Astrocyte (in vitro differentiated cells and primary cell): ENCODE results near the gene NUP107. TPM values are rescaled to one million over a fixed set of nuclear protein-coding genes. Genes with fewer than 3 reads are reported as not detected.

Experiments
- DNase-seq: peaks from one replicate; pipeline ENCODE4 v3.0.0-alpha.2; 2010; ENCODE audit warnings: low read depth
- FAIRE-seq: peaks from 2 replicates; lab custom pipeline; 2011; peaks lifted over from hg19 to GRCh38; lab: Jason Lieb, UNC
- H2AFZ ChIP-seq: 2 replicates; pipeline ENCODE4 v1.6.0; 2012; ENCODE audit warnings: low read depth, low read length, inconsistent platforms
- H3K27ac ChIP-seq: 2 replicates; pipeline ENCODE4 v1.5.1; 2011; ENCODE audit warnings: low read depth, low read length, inconsistent platforms
- H3K27me3 ChIP-seq: 2 replicates; pipeline ENCODE4 v1.6.0; 2011; ENCODE audit warnings: low read length, inconsistent platforms; ENCODE audit not compliant: insufficient read depth
- H3K36me3 ChIP-seq: 2 replicates; pipeline ENCODE4 v1.5.1; 2011; ENCODE audit warnings: low read length, inconsistent platforms; ENCODE audit not compliant: insufficient read depth
- H3K4me1 ChIP-seq: 2 replicates; pipeline ENCODE4 v1.5.1; 2011; ENCODE audit warnings: low read length, inconsistent platforms; ENCODE audit not compliant: insufficient read depth
- H3K4me2 ChIP-seq: 2 replicates; pipeline ENCODE4 v1.6.0; 2012; ENCODE audit warnings: low read length, inconsistent platforms
- H3K4me3 ChIP-seq: 2 replicates; pipeline ENCODE4 v1.5.1; 2011; ENCODE audit warnings: low read depth, mild to moderate bottlenecking, low read length, inconsistent platforms; ENCODE audit not compliant: insufficient read depth
- H3K79me2 ChIP-seq: 2 replicates; pipeline ENCODE4 v1.6.0; 2012; ENCODE audit warnings: mild to moderate bottlenecking, low read length, inconsistent platforms; ENCODE audit not compliant: insufficient read depth
- H3K9ac ChIP-seq: 2 replicates; pipeline ENCODE4 v1.6.0; 2012; ENCODE audit warnings: mild to moderate bottlenecking, low read length, inconsistent platforms
- H3K9me3 ChIP-seq: 2 replicates; pipeline ENCODE4 v1.5.1; 2012; ENCODE audit warnings: low read depth, mild to moderate bottlenecking, low read length, inconsistent platforms; ENCODE audit not compliant: insufficient read depth
- H4K20me1 ChIP-seq: 2 replicates; pipeline ENCODE4 v1.6.0; 2012; ENCODE audit warnings: low read length, inconsistent platforms; ENCODE audit not compliant: insufficient read depth
- H3K27ac Mint-ChIP-seq: one replicate; pipeline ENCODE4 v1.8.0; 2021; ENCODE audit warnings: mild to moderate bottlenecking, mixed read lengths; ENCODE audit not compliant: unreplicated experiment
- H3K27me3 Mint-ChIP-seq: one replicate; pipeline ENCODE4 v1.8.0; 2021; ENCODE audit warnings: low read depth, mixed read lengths; ENCODE audit not compliant: unreplicated experiment
- H3K36me3 Mint-ChIP-seq: one replicate; pipeline ENCODE4 v1.8.0; 2021; ENCODE audit warnings: low read depth, mixed read lengths; ENCODE audit not compliant: unreplicated experiment
- H3K4me1 Mint-ChIP-seq: one replicate; pipeline ENCODE4 v1.8.0; 2021; ENCODE audit warnings: low read depth, mixed read lengths; ENCODE audit not compliant: unreplicated experiment
- H3K4me3 Mint-ChIP-seq: one replicate; pipeline ENCODE4 v1.8.0; 2021; ENCODE audit warnings: mild to moderate bottlenecking, moderate library complexity, mixed read lengths; ENCODE audit not compliant: unreplicated experiment
- H3K9me3 Mint-ChIP-seq: one replicate; pipeline ENCODE4 v1.8.0; 2021; ENCODE audit warnings: mild to moderate bottlenecking, mixed read lengths; ENCODE audit not compliant: unreplicated experiment
- CTCF ChIP-seq: IDR thresholded peaks from 2 replicates; pipeline ENCODE4 v1.5.1; 2011; ENCODE audit warnings: low read depth, mild to moderate bottlenecking, inconsistent platforms, low read length, moderate library complexity; ENCODE audit not compliant: insufficient read depth
- EZH2 ChIP-seq: IDR thresholded peaks from 2 replicates; pipeline ENCODE4 v1.6.1; 2012; ENCODE audit warnings: mild to moderate bottlenecking, low read length, inconsistent platforms; ENCODE audit not compliant: insufficient read depth
- total RNA-seq: library from RNA; stranded (reverse); gene quantifications from 2 replicates; pipeline ENCODE4 v1.2.1, GENCODE V29; 2021

Gene NUP107
- total RNA-seq, 1 donor from 2014 or later: 42.8 TPM

DNA sequence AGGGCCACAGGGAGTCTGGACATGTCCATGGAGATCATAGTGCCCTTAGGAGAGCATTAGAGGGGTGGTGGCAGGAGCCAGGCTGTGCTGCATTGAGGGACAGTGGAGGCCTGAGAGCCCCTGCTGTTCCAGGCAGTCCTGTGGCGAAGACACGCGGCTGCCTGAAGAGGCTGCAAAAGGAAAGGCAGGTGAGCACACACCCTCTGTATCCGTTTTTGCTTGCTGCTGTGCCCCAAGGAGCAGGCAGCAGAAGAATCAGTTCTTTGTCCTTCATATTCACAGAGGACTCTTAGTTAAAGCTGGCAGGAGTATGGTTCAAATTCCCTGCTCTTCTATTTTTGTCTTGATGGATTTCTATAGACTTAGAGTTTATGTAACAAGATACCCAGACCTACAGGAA lies 63.7 kb downstream of the NUP107 start:
- no peak overlapping the region for H3K9ac ChIP-seq
- no peak overlapping the region for H3K4me2 ChIP-seq
- TF ChIP-seq EZH2 (no peak), CTCF (no peak)
- no peak overlapping the region for H3K27ac ChIP-seq
- no peak for FAIRE-seq
- H3K4me3 Mint-ChIP-seq: no peak overlapping the region
- H4K20me1 ChIP-seq: no peaks in the 10 kb centered on the region
- no peak overlapping the region for H2AFZ ChIP-seq
- H3K79me2 ChIP-seq: peaks cover 20% of the 10 kb centered on the region
- no peaks in the 10 kb centered on the region for H3K27me3 Mint-ChIP-seq
- no peaks in the 10 kb centered on the region for H3K9me3 ChIP-seq
- peaks cover 16% of the 10 kb centered on the region for H3K36me3 Mint-ChIP-seq
- H3K27me3 ChIP-seq: no peaks in the 10 kb centered on the region
- no peaks in the 10 kb centered on the region for H3K9me3 Mint-ChIP-seq
- H3K4me3 ChIP-seq: no peak overlapping the region
- no peak for DNase-seq
- H3K36me3 ChIP-seq: peaks cover 2% of the 10 kb centered on the region
- no peak overlapping the region for H3K27ac Mint-ChIP-seq
- H3K4me1 Mint-ChIP-seq: peaks cover 13% of the 10 kb centered on the region
- H3K4me1 ChIP-seq: peaks cover 7% of the 10 kb centered on the region

DNA sequence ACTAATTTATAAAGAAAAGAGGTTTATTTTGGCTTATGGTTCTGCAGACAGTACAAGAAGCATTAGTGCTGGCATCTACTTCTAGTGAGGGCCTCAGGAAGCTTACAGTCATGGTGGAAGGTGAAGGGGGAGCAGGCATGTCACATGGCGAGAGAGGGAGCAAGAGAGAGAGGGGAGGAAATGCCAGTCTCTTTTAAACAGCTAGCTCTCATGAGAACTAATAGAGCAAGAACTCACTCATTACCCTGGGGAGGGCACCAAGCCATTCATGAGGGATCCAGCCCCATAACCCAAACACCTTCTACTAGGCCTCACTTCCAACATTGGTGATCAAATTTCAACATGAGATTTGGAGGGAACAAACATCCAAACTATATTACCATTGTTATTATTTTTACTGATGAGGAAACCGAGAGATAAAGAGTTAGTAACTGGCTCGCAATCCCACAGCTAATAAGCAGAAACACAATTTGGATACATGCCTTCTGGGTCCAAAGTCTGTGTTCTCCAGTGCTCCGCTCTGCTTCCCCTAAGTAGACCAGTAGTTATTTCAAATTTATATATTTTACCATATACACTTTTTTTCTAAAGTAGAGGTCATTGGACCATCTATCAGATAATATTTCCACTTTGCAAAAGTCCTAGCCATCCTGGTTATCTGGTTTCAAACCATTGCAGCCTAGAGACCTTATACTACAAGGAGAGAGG lies 68.9 kb downstream of the NUP107 start:
- H3K9me3 ChIP-seq: no peaks in the 10 kb centered on the region
- no peaks in the 10 kb centered on the region for H3K4me1 ChIP-seq
- Mint-ChIP-seq H3K4me3 (no peak overlapping the region), H3K4me1 (no peaks in the 10 kb centered on the region), H3K27me3 (no peaks in the 10 kb centered on the region), H3K27ac (no peak overlapping the region), H3K9me3 (no peaks in the 10 kb centered on the region), H3K36me3 (peaks cover 20% of the 10 kb centered on the region)
- no peak overlapping the region for H3K9ac ChIP-seq
- no peaks in the 10 kb centered on the region for H3K27me3 ChIP-seq
- no peak overlapping the region for H3K4me2 ChIP-seq
- H3K36me3 ChIP-seq: peaks cover 17% of the 10 kb centered on the region
- no peak for FAIRE-seq
- H2AFZ ChIP-seq: no peak overlapping the region
- no peak overlapping the region for H3K27ac ChIP-seq
- no peak for DNase-seq
- no peak overlapping the region for H3K4me3 ChIP-seq
- H3K79me2 ChIP-seq: no peaks in the 10 kb centered on the region
- TF ChIP-seq EZH2 (no peak), CTCF (no peak)
- no peaks in the 10 kb centered on the region for H4K20me1 ChIP-seq

GRCh38 chr12:68759852-68760251 lies 73.1 kb downstream of the NUP107 start:
- Mint-ChIP-seq H3K27me3 (no peaks in the 10 kb centered on the region), H3K4me1 (no peaks in the 10 kb centered on the region), H3K4me3 (no peak overlapping the region), H3K9me3 (no peaks in the 10 kb centered on the region), H3K27ac (no peak overlapping the region), H3K36me3 (peaks cover 24% of the 10 kb centered on the region)
- DNase-seq: no peak
- Histone ChIP-seq H3K4me3 (no peak overlapping the region), H2AFZ (no peak overlapping the region), H3K79me2 (no peaks in the 10 kb centered on the region), H3K4me1 (no peaks in the 10 kb centered on the region), H3K9me3 (no peaks in the 10 kb centered on the region), H3K27me3 (no peaks in the 10 kb centered on the region), H3K27ac (no peak overlapping the region), H3K4me2 (no peak overlapping the region), H3K9ac (no peak overlapping the region), H3K36me3 (peaks cover 28% of the 10 kb centered on the region), H4K20me1 (no peaks in the 10 kb centered on the region)
- no peak for TF ChIP-seq EZH2
- no peak for TF ChIP-seq CTCF
- FAIRE-seq: no peak
